HepG2 (cell line): Measurements from ENCODE around the gene VAMP8. TPM values are rescaled to one million over a fixed set of nuclear protein-coding genes. Genes with fewer than 3 reads are reported as not detected.

Experiments
- ATF7 ChIP-seq, 2 experiments: fragments of 450-650 bp in 1 of 2; sonication (generic) in 1 of 2; formaldehyde crosslinking in 1 of 2; IDR thresholded peaks; 2 replicates each; pipeline versions ENCODE4 v1.4.0 to v1.6.1; 2016 to 2020; ENCODE audit warnings: antibody characterized with exemption in 1 of 2, mild to moderate bottlenecking in 1 of 2, missing genetic modification reagents in 1 of 2
- ELK4 ChIP-seq: sonication (generic); formaldehyde crosslinking; IDR thresholded peaks from 2 replicates; pipeline ENCODE4 v1.9.0; 2021; ENCODE audit warnings: missing genetic modification reagents, borderline replicate concordance
- HOXA5 ChIP-seq: sonication (generic); formaldehyde crosslinking; IDR thresholded peaks from 2 replicates; pipeline ENCODE4 v1.4.0; 2020; ENCODE audit warnings: missing genetic modification reagents
- KDM5A ChIP-seq: fragments of 200-600 bp; sonication (generic); IDR thresholded peaks from 2 replicates; pipeline ENCODE4 v1.7.0; 2018; ENCODE audit warnings: antibody characterized with exemption, mild to moderate bottlenecking, low read length, borderline replicate concordance
- MLLT10 ChIP-seq: sonication (generic); formaldehyde crosslinking; IDR thresholded peaks from 2 replicates; pipeline ENCODE4 v1.4.0; 2020; ENCODE audit warnings: missing genetic modification reagents
- PATZ1 ChIP-seq: sonication (generic); formaldehyde crosslinking; IDR thresholded peaks from 2 replicates; pipeline ENCODE4 v1.4.0; 2020; ENCODE audit warnings: missing genetic modification reagents
- RCOR2 ChIP-seq: IDR thresholded peaks from 2 replicates; pipeline ENCODE4 v1.6.1; 2016; ENCODE audit warnings: missing biosample characterization, missing genetic modification reagents
- RFXANK ChIP-seq: IDR thresholded peaks from 2 replicates; pipeline ENCODE4 v1.6.1; 2016
- TFDP1 ChIP-seq: IDR thresholded peaks from 2 replicates; pipeline ENCODE4 v1.6.1; 2016; ENCODE audit warnings: missing compliant biosample characterization, missing genetic modification reagents, borderline replicate concordance
- UBTF ChIP-seq: sonication (generic); formaldehyde crosslinking; IDR thresholded peaks from 2 replicates; pipeline ENCODE4 v1.4.0; 2020; ENCODE audit warnings: mild to moderate bottlenecking, missing genetic modification reagents
- ZNF253 ChIP-seq: sonication (generic); formaldehyde crosslinking; IDR thresholded peaks from 2 replicates; pipeline ENCODE4 v1.8.0; 2022; ENCODE audit warnings: mild to moderate bottlenecking, missing genetic modification reagents, borderline replicate concordance
- ZNF484 ChIP-seq: sonication (generic); formaldehyde crosslinking; IDR thresholded peaks from 2 replicates; pipeline ENCODE4 v1.5.1; 2020; ENCODE audit warnings: mild to moderate bottlenecking, low read depth, missing genetic modification reagents, borderline replicate concordance
- ZNF501 ChIP-seq: sonication (generic); formaldehyde crosslinking; IDR thresholded peaks from 2 replicates; pipeline ENCODE4 v1.5.1; 2020; ENCODE audit warnings: mild to moderate bottlenecking, moderate library complexity, missing genetic modification reagents
- ZNF563 ChIP-seq: sonication (generic); formaldehyde crosslinking; IDR thresholded peaks from 2 replicates; pipeline ENCODE4 v1.8.0; 2022; ENCODE audit warnings: mild to moderate bottlenecking, moderate library complexity, missing genetic modification reagents
- ZNF598 ChIP-seq: sonication (generic); formaldehyde crosslinking; IDR thresholded peaks from 2 replicates; pipeline ENCODE4 v1.5.1; 2020; ENCODE audit warnings: mild to moderate bottlenecking, missing genetic modification reagents, borderline replicate concordance
- ZNF629 ChIP-seq: sonication (generic); formaldehyde crosslinking; conservative IDR thresholded peaks from 2 replicates; pipeline ENCODE4 v1.5.0; 2020; ENCODE audit warnings: missing genetic modification reagents
- ZNF678 ChIP-seq: sonication (generic); formaldehyde crosslinking; IDR thresholded peaks from 2 replicates; pipeline ENCODE4 v1.4.0; 2020; ENCODE audit warnings: mild to moderate bottlenecking, missing genetic modification reagents
- ZNF784 ChIP-seq: sonication (generic); formaldehyde crosslinking; IDR thresholded peaks from 2 replicates; pipeline ENCODE4 v1.5.1; 2020; ENCODE audit warnings: missing genetic modification reagents, mild to moderate bottlenecking, borderline replicate concordance
- ZNF878 ChIP-seq: sonication (generic); formaldehyde crosslinking; IDR thresholded peaks from 2 replicates; pipeline ENCODE4 v1.8.1; 2023; ENCODE audit warnings: mild to moderate bottlenecking, missing genetic modification reagents, moderate library complexity
- polyA plus RNA-seq, 8 experiments: library from polyadenylated mRNA; depleted of rRNA in 3 of 8; stranded (reverse) in 7 of 8; unstranded in 1 of 8; fragments of >200 nt; fragmentation: Illumina TruSeq in 4 of 8; extraction: Trizol in 4 of 8; gene quantifications; 2 replicates each; pipeline versions ENCODE4 v1.2.1 to v1.2.3, GENCODE V29; 2011 to 2016; ENCODE audit warnings: low read depth in 4 of 8, missing spikeins in 1 of 8, mixed read lengths in 1 of 8; ENCODE audit not compliant: insufficient read depth in 1 of 8
- total RNA-seq, 5 experiments: library from RNA; depleted of rRNA; stranded (reverse); fragments of >200 nt; fragmentation: Illumina TruSeq; extraction: Trizol; gene quantifications; 2 replicates each; pipeline ENCODE4 v1.2.3, GENCODE V29; 2016; ENCODE audit warnings: low read depth in 1 of 5

Gene VAMP8
- total and polyA plus RNA-seq, 2 of the 13 experiments (the other 11 are each of a cell fraction or from before 2014, with no cell fraction given) = 83.3 to 157 TPM

GRCh38 chr2:85539361-85540132 is 37.8 kb upstream of the VAMP8 start (continued):
- TF ChIP-seq ZNF784 (CRISPR knock-in tag) = no peak
- 0 out of 2 replicates have a peak, but pooled peaks have one; percentile 29 for TF ChIP-seq ZNF629 (CRISPR knock-in tag)
- peak; percentile 73; the same call in 1 of the 2 replicates for TF ChIP-seq KDM5A
- TF ChIP-seq RFXANK (CRISPR knock-in tag) = no peak
- TF ChIP-seq ZNF563 (CRISPR knock-in tag) = peak; percentile 83
- peak; percentile 71; the same call in 1 of the 2 replicates for TF ChIP-seq ZNF678 (CRISPR knock-in tag)
- TF ChIP-seq TFDP1 (CRISPR knock-in tag) = peak; percentile 81; the same call in 1 of the 2 replicates
- TF ChIP-seq ZNF484 = peak; percentile 80; the same call in 1 of the 2 replicates
- peak; percentile 49; the same call in 1 of the 2 replicates for TF ChIP-seq RCOR2 (CRISPR knock-in tag)
- TF ChIP-seq ZNF598 (CRISPR knock-in tag) = no peak
- no peak for TF ChIP-seq ELK4 (CRISPR knock-in tag)
- TF ChIP-seq PATZ1 (CRISPR knock-in tag) = peak; percentile 79
- TF ChIP-seq ATF7 (IDR thresholded peaks at IDR 0.05) = no peak
- peak; percentile 61; the same call in 1 of the 2 replicates for TF ChIP-seq ATF7 (CRISPR knock-in tag; IDR thresholded peaks at IDR 0.05)
- peak; percentile 71; the same call in 1 of the 2 replicates for TF ChIP-seq HOXA5
- no peak for TF ChIP-seq UBTF (CRISPR knock-in tag)
- TF ChIP-seq MLLT10 (CRISPR knock-in tag) = 0 out of 2 replicates have a peak, but pooled peaks have one; percentile 46
- TF ChIP-seq ZNF878 = no peak; the same call in none of the 2 replicates
- peak; percentile 94; the same call in 1 of the 2 replicates for TF ChIP-seq ZNF253 (CRISPR knock-in tag)
- TF ChIP-seq ZNF501 (CRISPR knock-in tag) = peak; percentile 65
